Cerebellar cortex (tissue), 1 donor: ENCODE data around the gene ZBED2.
"Not testable (repeated sequence)": the region's sequence is repeated elsewhere in the genome, so short reads cannot be mapped to it uniquely, and the experiment has no call there.

Source experiments
- DNase-seq: peaks from one replicate; pipeline ENCODE4 v3.0.0-alpha.2; 2015; ENCODE audit warnings: low spot score

Gene ZBED2

GRCh38 chr3:111571907-111572460 lies 23.2 kb downstream of the ZBED2 start:
- no peak for DNase-seq

DNA sequence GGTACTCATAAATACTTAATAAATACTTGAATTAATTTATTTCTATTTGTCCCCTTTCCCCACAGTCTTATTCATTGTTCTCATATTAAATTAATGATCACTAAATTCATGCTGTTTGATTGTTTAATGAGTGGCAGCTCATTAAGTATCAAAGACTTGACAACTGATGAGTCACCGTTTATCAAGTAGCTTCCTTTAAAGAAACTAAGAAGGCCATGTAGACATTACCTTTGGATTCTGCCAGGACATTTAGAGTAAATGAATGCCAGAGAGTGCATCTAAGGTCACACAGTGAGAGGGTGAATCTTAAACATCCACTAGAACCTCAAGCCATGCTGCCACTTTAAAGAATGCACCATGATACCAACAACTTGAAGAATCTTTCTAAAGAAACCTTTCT lies 23.9 kb downstream of the ZBED2 start:
- no peak for DNase-seq

DNA sequence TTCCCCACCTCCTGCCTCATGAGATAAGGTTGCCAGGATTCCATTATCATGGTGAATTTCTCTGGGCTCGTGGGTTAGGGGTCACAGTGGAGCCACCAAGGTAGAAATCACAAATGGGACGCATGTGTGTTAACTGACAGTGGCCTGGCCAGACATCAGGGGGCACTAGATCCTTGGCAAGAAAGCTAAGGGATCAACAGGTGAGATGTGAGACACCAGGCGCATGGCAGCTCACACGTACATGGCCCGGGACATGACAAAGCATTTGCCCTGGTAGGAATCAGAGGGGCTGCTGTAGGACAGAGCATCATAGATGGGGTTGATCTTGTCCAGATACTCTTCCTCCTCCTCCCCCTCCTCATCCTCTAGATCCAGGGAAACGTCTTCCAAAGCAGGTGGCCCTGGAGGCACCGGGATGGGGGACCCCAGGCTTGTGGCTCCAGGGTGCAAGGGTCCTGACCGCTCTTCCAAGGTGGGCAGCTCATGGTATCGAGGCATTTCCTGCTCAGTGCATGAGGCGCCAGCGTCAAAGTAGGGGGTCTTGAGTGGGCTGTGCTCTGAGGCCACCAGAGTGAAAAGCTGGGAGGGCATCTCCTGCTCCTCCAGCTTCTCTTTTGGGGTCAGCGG lies 24.6 kb downstream of the ZBED2 start:
- DNase-seq, result no peak

DNA sequence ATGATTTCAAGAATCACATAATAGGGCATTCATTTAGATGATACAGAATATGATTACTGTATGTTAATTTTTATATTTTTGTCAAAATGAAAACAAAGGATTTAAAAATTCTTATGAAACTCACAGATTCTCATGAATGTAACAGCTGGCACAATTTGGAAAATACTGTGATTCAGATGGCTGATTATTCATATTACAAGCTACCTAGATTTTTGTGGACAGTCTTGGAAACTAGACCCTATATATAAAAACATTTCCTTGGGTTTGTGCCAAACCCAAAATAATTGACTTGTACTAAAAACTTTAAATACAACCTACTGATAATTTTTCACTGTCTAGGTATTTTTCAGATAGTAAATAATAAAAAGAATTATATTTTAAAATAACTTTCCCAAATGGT lies 26.2 kb downstream of the ZBED2 start:
- DNase-seq, result no peak

DNA sequence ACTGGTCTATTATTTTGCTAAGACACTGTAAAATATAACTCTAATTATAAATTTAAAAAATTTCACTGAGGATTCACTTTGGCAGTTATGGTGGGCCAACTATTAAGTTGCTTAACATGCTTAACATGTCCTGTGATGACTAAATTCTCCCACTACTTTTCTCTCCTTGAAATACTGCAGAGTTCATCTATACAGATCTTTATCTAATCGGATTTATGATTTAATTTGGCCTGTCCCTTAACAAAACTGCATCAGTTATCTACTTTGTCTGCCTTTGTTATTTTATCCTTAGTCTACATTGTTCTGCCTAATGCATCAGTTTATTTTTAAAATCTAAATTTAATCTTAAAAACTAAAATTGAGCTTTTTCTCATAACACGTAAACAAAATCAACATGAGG lies 26.8 kb downstream of the ZBED2 start:
- DNase-seq, result no peak

DNA sequence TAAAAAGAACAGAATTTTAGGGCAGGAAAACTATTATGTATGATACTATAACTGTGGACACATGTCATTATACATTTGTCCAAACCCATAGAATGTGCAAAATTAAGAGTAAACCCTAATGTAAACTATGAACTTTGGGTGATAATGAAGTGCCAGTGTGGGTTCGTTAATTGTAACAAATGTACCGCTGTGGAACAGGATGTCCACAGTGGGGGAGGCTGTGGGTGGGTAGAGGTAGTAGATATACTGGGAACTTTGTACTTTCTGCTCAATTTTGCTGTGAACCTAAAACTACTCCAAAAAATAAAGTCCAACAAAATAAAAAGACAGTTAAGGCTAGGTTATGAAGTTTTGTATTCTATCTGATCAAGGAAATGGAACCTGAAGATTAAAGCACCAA lies 28.3 kb downstream of the ZBED2 start:
- no peak for DNase-seq

- not testable (repeated sequence) for DNase-seq
These were observed 33.2 kb downstream of the ZBED2 start for GRCh38 chr3:111561902-111562301.

GRCh38 chr3:111548756-111549155 lies 46.4 kb downstream of the ZBED2 start:
- DNase-seq, result no peak

GRCh38 chr3:111548092-111548491 lies 47.1 kb downstream of the ZBED2 start:
- no peak for DNase-seq

GRCh38 chr3:111547631-111548030 lies 47.5 kb downstream of the ZBED2 start:
- no peak for DNase-seq

GRCh38 chr3:111545349-111545748 lies 49.8 kb downstream of the ZBED2 start:
- no peak for DNase-seq
